HepG2 (cell line): ENCODE data around the gene TNNT1. TPM values are rescaled to one million over a fixed set of nuclear protein-coding genes. Genes with fewer than 3 reads are reported as not detected.

Experiments
- ATF5 ChIP-seq: sonication (generic); formaldehyde crosslinking; IDR thresholded peaks from 2 replicates; pipeline ENCODE4 v1.4.0; 2020; ENCODE audit warnings: mild to moderate bottlenecking, low read depth, missing genetic modification reagents
- ATF7 ChIP-seq, 2 experiments: fragments of 450-650 bp in 1 of 2; sonication (generic) in 1 of 2; formaldehyde crosslinking in 1 of 2; IDR thresholded peaks; 2 replicates each; pipeline versions ENCODE4 v1.4.0 to v1.6.1; 2016 to 2020; ENCODE audit warnings: antibody characterized with exemption in 1 of 2, mild to moderate bottlenecking in 1 of 2, missing genetic modification reagents in 1 of 2
- CEBPB ChIP-seq: IDR thresholded peaks from 2 replicates; pipeline ENCODE4 v1.6.1; 2011; ENCODE audit warnings: low read depth, low read length, improper control_type of control experiment, borderline replicate concordance
- HNF1A ChIP-seq, 2 experiments: sonication (generic) in 1 of 2; formaldehyde crosslinking in 1 of 2; IDR thresholded peaks; 2 replicates each; pipeline versions ENCODE4 v1.4.0 to v1.6.1; 2016 to 2020; ENCODE audit warnings: borderline replicate concordance in 1 of 2, low read depth in 1 of 2, mild to moderate bottlenecking in 1 of 2, missing genetic modification reagents in 1 of 2
- KAT8 ChIP-seq: IDR thresholded peaks from 2 replicates; pipeline ENCODE4 v1.6.1; 2016; ENCODE audit warnings: missing genetic modification reagents, missing compliant biosample characterization
- MXI1 ChIP-seq: IDR thresholded peaks from 3 replicates; pipeline ENCODE4 v1.6.1; 2012; ENCODE audit warnings: low read depth, low read length, inconsistent platforms, borderline replicate concordance
- RFX3 ChIP-seq: IDR thresholded peaks from 2 replicates; pipeline ENCODE4 v1.6.1; 2016; ENCODE audit warnings: missing biosample characterization, missing genetic modification reagents
- SIN3B ChIP-seq: fragments of 150-350 bp; IDR thresholded peaks from 2 replicates; pipeline ENCODE4 v1.6.1; 2014; ENCODE audit warnings: low read length
- ZNF124 ChIP-seq: sonication (generic); formaldehyde crosslinking; IDR thresholded peaks from 2 replicates; pipeline ENCODE4 v1.4.0; 2020; ENCODE audit warnings: missing genetic modification reagents
- ZNF142 ChIP-seq: sonication (generic); formaldehyde crosslinking; IDR thresholded peaks from 2 replicates; pipeline ENCODE4 v1.4.0; 2020; ENCODE audit warnings: missing genetic modification reagents
- ZNF570 ChIP-seq: sonication (generic); formaldehyde crosslinking; IDR thresholded peaks from 2 replicates; pipeline ENCODE4 v1.4.0; 2020; ENCODE audit warnings: mild to moderate bottlenecking, missing genetic modification reagents, borderline replicate concordance
- ZNF709 ChIP-seq: sonication (generic); formaldehyde crosslinking; IDR thresholded peaks from 2 replicates; pipeline ENCODE4 v1.5.0; 2020; ENCODE audit warnings: mild to moderate bottlenecking, missing genetic modification reagents
- ZNF792 ChIP-seq: IDR thresholded peaks from 2 replicates; pipeline ENCODE4 v1.6.1; 2016
- polyA plus RNA-seq, 8 experiments: library from polyadenylated mRNA; depleted of rRNA in 3 of 8; stranded (reverse) in 7 of 8; unstranded in 1 of 8; fragments of >200 nt; fragmentation: Illumina TruSeq in 4 of 8; extraction: Trizol in 4 of 8; gene quantifications; 2 replicates each; pipeline versions ENCODE4 v1.2.1 to v1.2.3, GENCODE V29; 2011 to 2016; ENCODE audit warnings: low read depth in 4 of 8, missing spikeins in 1 of 8, mixed read lengths in 1 of 8; ENCODE audit not compliant: insufficient read depth in 1 of 8
- total RNA-seq, 5 experiments: library from RNA; depleted of rRNA; stranded (reverse); fragments of >200 nt; fragmentation: Illumina TruSeq; extraction: Trizol; gene quantifications; 2 replicates each; pipeline ENCODE4 v1.2.3, GENCODE V29; 2016; ENCODE audit warnings: low read depth in 1 of 5
- TF ChIP-seq, protein P1 (sequence below): sonication (generic); formaldehyde crosslinking; IDR thresholded peaks from 2 replicates; pipeline ENCODE4 v1.4.0; 2020; ENCODE audit warnings: missing genetic modification reagents, mild to moderate bottlenecking, borderline replicate concordance

The TNNT1 gene
- total and polyA plus RNA-seq, 2 of the 13 experiments (the other 11 are each of a cell fraction or from before 2014, with no cell fraction given), result 1.3 to 2.4 TPM

DNA sequence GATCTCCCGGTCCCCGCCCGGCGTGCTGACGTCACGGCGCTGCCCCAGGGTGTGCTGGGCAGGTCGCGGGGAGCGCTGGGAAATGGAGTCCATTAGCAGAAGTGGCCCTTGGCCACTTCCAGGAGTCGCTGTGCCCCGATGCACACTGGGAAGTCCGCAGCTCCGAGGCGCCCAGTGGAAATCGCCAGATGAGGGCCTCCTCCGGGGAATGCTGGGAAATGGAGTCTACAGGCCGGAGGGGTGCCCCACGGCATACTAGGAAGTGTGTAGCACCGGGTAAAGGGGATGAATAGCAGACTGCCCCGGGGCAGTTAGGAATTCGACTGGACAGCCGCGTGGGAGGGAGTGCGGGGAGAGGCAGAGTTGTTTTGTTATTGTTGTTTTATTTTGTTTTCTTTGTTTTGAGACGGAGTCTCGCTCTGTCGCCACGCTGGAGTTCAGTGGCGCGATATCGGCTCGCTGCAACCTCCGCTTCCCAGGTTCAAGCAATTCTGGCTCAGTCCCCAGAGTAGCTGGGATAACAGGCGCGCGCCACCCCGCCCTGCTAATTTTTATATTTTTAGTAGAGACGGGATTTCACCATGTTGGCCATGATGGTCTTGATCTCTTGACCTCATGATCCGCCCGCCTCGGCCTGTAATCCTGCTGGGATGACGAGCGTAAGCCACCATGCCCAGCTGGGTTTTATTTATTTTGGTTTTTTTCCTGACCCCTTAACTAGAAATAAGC, 31.2 kb downstream of the TNNT1 start (continued):
- TF ChIP-seq ZNF792 (CRISPR knock-in tag), result 0 out of 2 replicates have a peak, but pooled peaks have one; percentile 23
- no peak for TF ChIP-seq ZNF709 (CRISPR knock-in tag)
- TF ChIP-seq, protein P1, sequence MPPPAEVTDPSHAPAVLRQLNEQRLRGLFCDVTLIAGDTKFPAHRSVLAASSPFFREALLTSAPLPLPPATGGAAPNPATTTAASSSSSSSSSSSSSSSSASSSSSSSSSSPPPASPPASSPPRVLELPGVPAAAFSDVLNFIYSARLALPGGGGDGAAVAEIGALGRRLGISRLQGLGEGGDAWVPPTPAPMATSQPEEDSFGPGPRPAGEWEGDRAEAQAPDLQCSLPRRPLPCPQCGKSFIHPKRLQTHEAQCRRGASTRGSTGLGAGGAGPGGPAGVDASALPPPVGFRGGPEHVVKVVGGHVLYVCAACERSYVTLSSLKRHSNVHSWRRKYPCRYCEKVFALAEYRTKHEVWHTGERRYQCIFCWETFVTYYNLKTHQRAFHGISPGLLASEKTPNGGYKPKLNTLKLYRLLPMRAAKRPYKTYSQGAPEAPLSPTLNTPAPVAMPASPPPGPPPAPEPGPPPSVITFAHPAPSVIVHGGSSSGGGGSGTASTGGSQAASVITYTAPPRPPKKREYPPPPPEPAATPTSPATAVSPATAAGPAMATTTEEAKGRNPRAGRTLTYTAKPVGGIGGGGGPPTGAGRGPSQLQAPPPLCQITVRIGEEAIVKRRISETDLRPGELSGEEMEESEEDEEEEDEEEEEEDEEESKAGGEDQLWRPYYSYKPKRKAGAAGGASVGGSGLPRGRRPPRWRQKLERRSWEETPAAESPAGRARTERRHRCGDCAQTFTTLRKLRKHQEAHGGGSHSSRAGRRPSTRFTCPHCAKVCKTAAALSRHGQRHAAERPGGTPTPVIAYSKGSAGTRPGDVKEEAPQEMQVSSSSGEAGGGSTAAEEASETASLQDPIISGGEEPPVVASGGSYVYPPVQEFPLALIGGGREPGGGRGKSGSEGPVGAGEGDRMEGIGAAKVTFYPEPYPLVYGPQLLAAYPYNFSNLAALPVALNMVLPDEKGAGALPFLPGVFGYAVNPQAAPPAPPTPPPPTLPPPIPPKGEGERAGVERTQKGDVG, result no peak
- no peak for TF ChIP-seq RFX3 (CRISPR knock-in tag)
- TF ChIP-seq SIN3B, result no peak
- peak; percentile 76; the same call in 1 of the 3 replicates for TF ChIP-seq MXI1
- no peak for TF ChIP-seq ATF7 (IDR thresholded peaks at IDR 0.05)
- TF ChIP-seq ATF7 (CRISPR knock-in tag; IDR thresholded peaks at IDR 0.05), result no peak
- peak; percentile 85 for TF ChIP-seq KAT8 (CRISPR knock-in tag)
- peak; percentile 36; the same call in 1 of the 2 replicates for TF ChIP-seq ZNF124 (CRISPR knock-in tag)
- TF ChIP-seq CEBPB, result no peak
- TF ChIP-seq ATF5, result no peak
- no peak for TF ChIP-seq ZNF570 (CRISPR knock-in tag)
- no peak for TF ChIP-seq ZNF142 (CRISPR knock-in tag)
- no peak for TF ChIP-seq HNF1A (IDR thresholded peaks at IDR 0.05; ENCODE audit: low read depth)
- TF ChIP-seq HNF1A (CRISPR knock-in tag; IDR thresholded peaks at IDR 0.05; ENCODE audit: borderline replicate concordance), result no peak
